Right atrium auricular region (tissue), 2 donors: Measurements from ENCODE around the gene SRGAP2B. TPM values are rescaled to one million over a fixed set of nuclear protein-coding genes. Genes with fewer than 3 reads are reported as not detected.
"Not testable (repeated sequence)": the region's sequence is repeated elsewhere in the genome, so short reads cannot be mapped to it uniquely, and the experiment has no call there.

Source experiments
- DNase-seq: peaks from one replicate; pipeline ENCODE4 v3.0.0-alpha.2; 2019; ENCODE audit warnings: low spot score
- H3K27ac ChIP-seq, 2 donors: fragments of 200-600 bp; sonication (generic); 1 replicate in 1 of 2; 2 replicates in 1 of 2; pipeline ENCODE4 v1.5.1; 2016 to 2019
- H3K27me3 ChIP-seq, 2 donors: fragments of 200-600 bp; sonication (generic); one replicate each; pipeline versions ENCODE4 v1.5.1 to v1.6.0; 2017 to 2019
- H3K36me3 ChIP-seq: fragments of 200-600 bp; sonication (generic); one replicate; pipeline ENCODE4 v1.5.1; 2016
- H3K4me1 ChIP-seq, 2 donors: fragments of 200-600 bp; sonication (generic); one replicate each; pipeline versions ENCODE4 v1.5.1 to v1.6.0; 2017 to 2019
- H3K4me3 ChIP-seq, 2 donors: fragments of 200-600 bp; sonication (generic); 1 replicate in 1 of 2; 2 replicates in 1 of 2; pipeline ENCODE4 v1.5.1; 2017 to 2019; ENCODE audit warnings: mild to moderate bottlenecking in 1 of 2, moderate library complexity in 1 of 2
- H3K9me3 ChIP-seq, 2 donors: fragments of 200-600 bp; sonication (generic); one replicate each; pipeline ENCODE4 v1.5.1; 2019
- total RNA-seq, 2 donors: library from RNA; depleted of rRNA; stranded (reverse); fragments of >200 nt; gene quantifications; one replicate each; pipeline ENCODE4 v1.1.0, GENCODE V29; 2016

Gene SRGAP2B
- total RNA-seq, 2 donors from 2014 or later = 5.0 to 12.1 TPM

- H3K4me1 ChIP-seq, H3K4me3 ChIP-seq, DNase-seq, H3K27me3 ChIP-seq, H3K36me3 ChIP-seq, H3K9me3 ChIP-seq, H3K27ac ChIP-seq: not testable (repeated sequence)
Observed at GRCh38 chr1:145027251-145027650, 67.9 kb downstream of the SRGAP2B start.

GRCh38 chr1:145025286-145025685 is 69.8 kb downstream of the SRGAP2B start:
- not testable (repeated sequence) for H3K36me3 ChIP-seq, H3K4me3 ChIP-seq, H3K9me3 ChIP-seq, H3K27me3 ChIP-seq, H3K27ac ChIP-seq, DNase-seq, H3K4me1 ChIP-seq

- DNase-seq, H3K27me3 ChIP-seq, H3K4me1 ChIP-seq: not testable (repeated sequence)
Observed at GRCh38 chr1:145022259-145022658, 72.9 kb downstream of the SRGAP2B start.

GRCh38 chr1:145021749-145022148 is 73.4 kb downstream of the SRGAP2B start:
- H3K9me3 ChIP-seq = not testable (repeated sequence)

More at GRCh38 chr1:145022259-145022658, 72.9 kb downstream of the SRGAP2B start:
- not testable (repeated sequence) for H3K4me3 ChIP-seq, H3K9me3 ChIP-seq, H3K27ac ChIP-seq, H3K36me3 ChIP-seq

GRCh38 chr1:145019709-145020108 is 75.4 kb downstream of the SRGAP2B start:
- not testable (repeated sequence) for H3K27ac ChIP-seq, DNase-seq, H3K4me3 ChIP-seq, H3K27me3 ChIP-seq, H3K4me1 ChIP-seq, H3K9me3 ChIP-seq, H3K36me3 ChIP-seq

More at GRCh38 chr1:145021749-145022148, 73.4 kb downstream of the SRGAP2B start:
- not testable (repeated sequence) for H3K4me1 ChIP-seq, H3K27ac ChIP-seq, DNase-seq, H3K27me3 ChIP-seq, H3K4me3 ChIP-seq, H3K36me3 ChIP-seq

- H3K36me3 ChIP-seq, H3K4me1 ChIP-seq, H3K4me3 ChIP-seq, H3K27me3 ChIP-seq, H3K9me3 ChIP-seq, DNase-seq, H3K27ac ChIP-seq: not testable (repeated sequence)
Observed at GRCh38 chr1:145017725-145018124, 77.4 kb downstream of the SRGAP2B start.

GRCh38 chr1:145016492-145016862 is 78.7 kb downstream of the SRGAP2B start:
- H3K9me3 ChIP-seq = not testable (repeated sequence)

GRCh38 chr1:145015744-145016491 is 79.2 kb downstream of the SRGAP2B start:
- not testable (repeated sequence) for H3K4me1 ChIP-seq, H3K36me3 ChIP-seq, H3K27me3 ChIP-seq, DNase-seq, H3K9me3 ChIP-seq, H3K4me3 ChIP-seq, H3K27ac ChIP-seq

More at GRCh38 chr1:145016492-145016862, 78.7 kb downstream of the SRGAP2B start:
- not testable (repeated sequence) for H3K4me3 ChIP-seq, H3K36me3 ChIP-seq, H3K27me3 ChIP-seq, H3K4me1 ChIP-seq, DNase-seq, H3K27ac ChIP-seq

GRCh38 chr1:145013353-145013752 is 81.8 kb downstream of the SRGAP2B start:
- not testable (repeated sequence) for H3K4me3 ChIP-seq, H3K27ac ChIP-seq, DNase-seq, H3K27me3 ChIP-seq, H3K4me1 ChIP-seq, H3K9me3 ChIP-seq, H3K36me3 ChIP-seq

- H3K27me3 ChIP-seq = not testable (repeated sequence)
Observed at GRCh38 chr1:145011811-145012210, 83.3 kb downstream of the SRGAP2B start.

GRCh38 chr1:145010580-145010979 is 84.5 kb downstream of the SRGAP2B start:
- H3K27me3 ChIP-seq, H3K9me3 ChIP-seq, DNase-seq, H3K36me3 ChIP-seq, H3K27ac ChIP-seq, H3K4me3 ChIP-seq, H3K4me1 ChIP-seq: not testable (repeated sequence)

More at GRCh38 chr1:145011811-145012210, 83.3 kb downstream of the SRGAP2B start:
- not testable (repeated sequence) for H3K4me1 ChIP-seq, H3K27ac ChIP-seq, H3K4me3 ChIP-seq, DNase-seq, H3K9me3 ChIP-seq, H3K36me3 ChIP-seq

GRCh38 chr1:145009928-145010327 is 85.2 kb downstream of the SRGAP2B start:
- not testable (repeated sequence) for DNase-seq, H3K36me3 ChIP-seq, H3K27me3 ChIP-seq, H3K4me1 ChIP-seq, H3K9me3 ChIP-seq, H3K27ac ChIP-seq, H3K4me3 ChIP-seq

- not testable (repeated sequence) for DNase-seq, H3K9me3 ChIP-seq, H3K27ac ChIP-seq, H3K4me3 ChIP-seq, H3K4me1 ChIP-seq, H3K27me3 ChIP-seq, H3K36me3 ChIP-seq
Observed at GRCh38 chr1:145008388-145008787, 86.7 kb downstream of the SRGAP2B start.

- H3K9me3 ChIP-seq, DNase-seq, H3K4me1 ChIP-seq, H3K36me3 ChIP-seq, H3K27ac ChIP-seq, H3K4me3 ChIP-seq, H3K27me3 ChIP-seq: not testable (repeated sequence)
Observed at GRCh38 chr1:145005142-145005541, 90.0 kb downstream of the SRGAP2B start.

GRCh38 chr1:145001381-145001780 is 93.7 kb downstream of the SRGAP2B start:
- not testable (repeated sequence) for H3K36me3 ChIP-seq, H3K4me3 ChIP-seq, H3K9me3 ChIP-seq, DNase-seq, H3K27me3 ChIP-seq, H3K4me1 ChIP-seq, H3K27ac ChIP-seq
